Caco-2 (cell line): ENCODE results near the gene SPDYE6. TPM values are rescaled to one million over a fixed set of nuclear protein-coding genes. Genes with fewer than 3 reads are reported as not detected.

Experiments used
- BruUV-seq: library from RNA; stranded (reverse); fragments of 400-500 nt; replicated peaks from 2 replicates; lab custom pipeline; 2021; lab: Mats Ljungman, UMichigan
- CTCF ChIA-PET: fragments of 300-600 bp; sonication (Branson Sonifier 250); formaldehyde crosslinking; loops from one replicate; lab custom pipeline; 2022; ENCODE audit warnings: antibody characterized with exemption; lab: Charles Lee
- POLR2A ChIA-PET: fragments of 300-600 bp; sonication (Branson Sonifier 250); formaldehyde crosslinking; loops from one replicate; lab custom pipeline; 2022; ENCODE audit warnings: antibody characterized with exemption; lab: Charles Lee
- DNase-seq, 2 experiments: peaks; one replicate each; pipeline versions ENCODE4 v3.0.0 to v3.0.0-alpha.2; 2020 to 2022
- H3K27me3 ChIP-seq: replicated peaks from 2 replicates; pipeline ENCODE4 v1.6.0; 2011; ENCODE audit warnings: low read length; ENCODE audit not compliant: control insufficient read depth, insufficient read depth
- H3K36me3 ChIP-seq: 2 replicates; pipeline ENCODE4 v1.5.1; 2011; ENCODE audit warnings: low read length; ENCODE audit not compliant: control insufficient read depth, insufficient read depth
- H3K4me1 ChIP-seq: fragments of 250-450 bp; sonication (Bioruptor Pico); 2 replicates; pipeline ENCODE4 v1.5.1; 2020; ENCODE audit warnings: mild to moderate bottlenecking
- H3K4me3 ChIP-seq: 2 replicates; pipeline ENCODE4 v1.5.1; 2011; ENCODE audit warnings: low read depth, mild to moderate bottlenecking, control low read depth, low read length
- H3K9me3 ChIP-seq: fragments of 250-450 bp; sonication (Bioruptor Pico); 2 replicates; pipeline ENCODE4 v1.5.1; 2020; ENCODE audit warnings: mild to moderate bottlenecking, moderate library complexity
- H3K27ac Mint-ChIP-seq: one replicate; pipeline ENCODE4 v1.8.0; 2022; ENCODE audit warnings: mixed read lengths; ENCODE audit not compliant: unreplicated experiment
- H3K27me3 Mint-ChIP-seq: one replicate; pipeline ENCODE4 v1.8.0; 2022; ENCODE audit warnings: mixed read lengths; ENCODE audit not compliant: insufficient read depth, unreplicated experiment
- H3K36me3 Mint-ChIP-seq: one replicate; pipeline ENCODE4 v1.8.0; 2022; ENCODE audit warnings: mild to moderate bottlenecking, mixed read lengths; ENCODE audit not compliant: insufficient read depth, unreplicated experiment
- H3K4me1 Mint-ChIP-seq: one replicate; pipeline ENCODE4 v1.8.0; 2022; ENCODE audit warnings: low read depth, mixed read lengths; ENCODE audit not compliant: unreplicated experiment
- H3K4me3 Mint-ChIP-seq: one replicate; pipeline ENCODE4 v1.8.0; 2022; ENCODE audit warnings: mild to moderate bottlenecking, moderate library complexity, mixed read lengths; ENCODE audit not compliant: unreplicated experiment
- H3K9me3 Mint-ChIP-seq: one replicate; pipeline ENCODE4 v1.8.0; 2022; ENCODE audit warnings: mixed read lengths; ENCODE audit not compliant: unreplicated experiment
- CTCF ChIP-seq, 2 experiments: fragments of 200-600 bp in 1 of 2; IDR thresholded peaks; 1 replicate in 1 of 2; 2 replicates in 1 of 2; pipeline versions ENCODE4 v1.5.1 to v1.8.0; 2011 to 2022; ENCODE audit warnings: antibody characterized with exemption in 1 of 2, control low read depth in 1 of 2, inconsistent platforms in 1 of 2, low read depth in 1 of 2, low read length in 1 of 2, mild to moderate bottlenecking in 1 of 2, moderate library complexity in 1 of 2; ENCODE audit not compliant: insufficient read depth in 1 of 2, severe bottlenecking in 1 of 2, unreplicated experiment in 1 of 2
- intact Hi-C: fragments of 100-400 bp; cut with micrococcal nuclease; formaldehyde crosslinking; loops from one replicate; pipeline ENCODE4 v1.10.0; 2022; ENCODE audit not compliant: unreplicated experiment
- microRNA-seq: library from miRNA; unstranded; fragments of <30 nt; microRNA quantifications from one replicate; pipeline ENCODE4 v1.2.0, GENCODE V29; 2022
- total RNA-seq: library from RNA; stranded (reverse); gene quantifications from 2 replicates; pipeline ENCODE4 v1.2.3, GENCODE V29; 2022

Gene SPDYE6
- total RNA-seq, 1 experiment from 2014 or later = not detected

- no peak overlapping the region for H3K4me3 ChIP-seq
- H3K4me1 Mint-ChIP-seq = peaks cover 11% of the 10 kb centered on the region
- no peak for TF ChIP-seq CTCF (IDR thresholded peaks at IDR 0.05; ENCODE audit: insufficient read depth in 1 of 2, low read depth in 1 of 2, low read length in 1 of 2, severe bottlenecking in 1 of 2, unreplicated experiment in 1 of 2)
- H3K36me3 ChIP-seq = no peaks in the 10 kb centered on the region
- BruUV-seq = no TSS peak
- peaks cover 5% of the 10 kb centered on the region for H3K36me3 Mint-ChIP-seq
- peaks cover 11% of the 10 kb centered on the region for H3K4me1 ChIP-seq
- no peak overlapping the region for H3K4me3 Mint-ChIP-seq
- H3K27ac Mint-ChIP-seq = no peak overlapping the region
- ChIA-PET CTCF (no interaction called here), POLR2A (no interaction called here)
- intact Hi-C loops = no loop called here
- H3K9me3 ChIP-seq = no peaks in the 10 kb centered on the region
- H3K27me3 Mint-ChIP-seq = no peaks in the 10 kb centered on the region
- no peaks in the 10 kb centered on the region for H3K27me3 ChIP-seq
- no peaks in the 10 kb centered on the region for H3K9me3 Mint-ChIP-seq
- DNase-seq = no peak
Measured at GRCh38 chr7:102296179-102296438, 60.1 kb downstream of the SPDYE6 start.

Small RNAs within 50 kb of the gene (microRNA-seq; reads per million reads assigned to microRNA genes)
- not detected for gene MIR548O

Other genes starting within 250 kb of the SPDYE6 start
- gene SH2B2, start 69.6 kb downstream of the SPDYE6 start, total RNA-seq = 8.1 and 10.6 TPM in 2 replicates
- 34.2 and 35.2 TPM in 2 replicates for gene PRKRIP1, start 39.9 kb upstream of the SPDYE6 start, total RNA-seq
- 19.4 and 20.2 TPM in 2 replicates for gene ORAI2, start 77.1 kb upstream of the SPDYE6 start, total RNA-seq
- gene ALKBH4, start 108.4 kb upstream of the SPDYE6 start, total RNA-seq = 13.8 and 15.0 TPM in 2 replicates
- gene LRWD1, start 108.5 kb upstream of the SPDYE6 start, total RNA-seq = 23.6 and 25.3 TPM in 2 replicates
- gene POLR2J, start 122.5 kb upstream of the SPDYE6 start, total RNA-seq = 68.1 and 70.0 TPM in 2 replicates
- 2.9 and 3.2 TPM in 2 replicates for gene RASA4B, start 161.3 kb upstream of the SPDYE6 start, total RNA-seq
- gene UPK3BL2, start 187.3 kb upstream of the SPDYE6 start, total RNA-seq = 9.3 and 11.2 TPM in 2 replicates
- not detected in 2 replicates for gene SPDYE2, start 194.8 kb upstream of the SPDYE6 start, total RNA-seq
- gene POLR2J3, start 216.1 kb upstream of the SPDYE6 start, total RNA-seq = 34.4 and 37.4 TPM in 2 replicates